Measurements from ENCODE around the gene GUCY2D.
A peak's percentile ranks its signal among the peaks of the same experiment; 100 is the strongest.

The GUCY2D gene

DNA sequence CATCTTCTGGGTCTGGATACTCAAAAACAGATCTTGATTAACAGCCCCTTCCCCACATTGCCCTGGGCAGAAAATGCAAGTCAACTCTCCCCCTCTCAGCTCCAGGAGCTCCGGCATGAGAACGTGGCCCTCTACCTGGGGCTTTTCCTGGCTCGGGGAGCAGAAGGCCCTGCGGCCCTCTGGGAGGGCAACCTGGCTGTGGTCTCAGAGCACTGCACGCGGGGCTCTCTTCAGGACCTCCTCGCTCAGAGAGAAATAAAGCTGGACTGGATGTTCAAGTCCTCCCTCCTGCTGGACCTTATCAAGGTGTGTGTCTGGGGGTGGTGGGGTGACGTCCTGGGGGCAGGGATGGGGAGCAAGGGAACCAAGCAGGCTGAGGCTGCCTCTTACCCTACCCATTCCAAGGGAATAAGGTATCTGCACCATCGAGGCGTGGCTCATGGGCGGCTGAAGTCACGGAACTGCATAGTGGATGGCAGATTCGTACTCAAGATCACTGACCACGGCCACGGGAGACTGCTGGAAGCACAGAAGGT, 9.7 kb downstream of the GUCY2D start:
- no peak overlapping the region for H3K4me3 ChIP-seq (replicated peaks; ENCODE audit: low read depth, low read length)
- TF ChIP-seq CTCF (IDR thresholded peaks at IDR 0.05; ENCODE audit: low read length, missing control alignments) = no peak
- no peak for DNase-seq (ENCODE audit: low read depth)

DNA sequence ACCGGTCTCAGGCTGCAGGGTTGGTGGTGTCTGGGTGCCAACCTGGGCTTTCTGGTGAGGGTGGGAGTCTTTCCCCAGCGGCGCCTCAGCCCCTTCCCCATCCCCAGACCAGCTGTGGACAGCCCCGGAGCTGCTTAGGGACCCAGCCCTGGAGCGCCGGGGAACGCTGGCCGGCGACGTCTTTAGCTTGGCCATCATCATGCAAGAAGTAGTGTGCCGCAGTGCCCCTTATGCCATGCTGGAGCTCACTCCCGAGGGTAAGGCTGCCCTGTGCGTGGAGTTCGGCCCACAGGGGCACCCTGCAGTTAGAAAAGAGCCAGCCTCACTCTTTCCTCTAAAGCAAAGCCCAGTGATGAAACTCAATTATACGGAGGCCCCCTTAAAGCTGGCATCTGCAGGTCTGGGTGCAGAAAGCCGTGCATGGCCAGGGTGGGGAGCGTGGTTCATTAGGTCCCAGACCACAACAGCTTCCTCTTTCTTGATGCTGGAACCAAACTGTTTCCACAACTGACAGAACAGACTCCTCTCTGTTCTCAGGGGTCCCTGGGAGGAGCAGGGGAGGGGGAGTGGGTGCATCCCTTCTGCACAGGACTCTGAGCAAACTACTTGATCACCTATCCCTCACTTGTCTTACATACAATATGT, 10.7 kb downstream of the GUCY2D start:
- no peak for TF ChIP-seq CTCF (IDR thresholded peaks at IDR 0.05; ENCODE audit: low read length, missing control alignments)
- H3K4me3 ChIP-seq (replicated peaks; ENCODE audit: low read depth, low read length) = no peak overlapping the region
- no peak for DNase-seq (ENCODE audit: low read depth)

GRCh38 chr17:8013731-8014557, 11.5 kb downstream of the GUCY2D start:
- no peak for TF ChIP-seq CTCF (IDR thresholded peaks at IDR 0.05; ENCODE audit: low read length, missing control alignments)
- no peak for DNase-seq (ENCODE audit: low read depth)
- no peak overlapping the region for H3K4me3 ChIP-seq (replicated peaks; ENCODE audit: low read depth, low read length)

DNA sequence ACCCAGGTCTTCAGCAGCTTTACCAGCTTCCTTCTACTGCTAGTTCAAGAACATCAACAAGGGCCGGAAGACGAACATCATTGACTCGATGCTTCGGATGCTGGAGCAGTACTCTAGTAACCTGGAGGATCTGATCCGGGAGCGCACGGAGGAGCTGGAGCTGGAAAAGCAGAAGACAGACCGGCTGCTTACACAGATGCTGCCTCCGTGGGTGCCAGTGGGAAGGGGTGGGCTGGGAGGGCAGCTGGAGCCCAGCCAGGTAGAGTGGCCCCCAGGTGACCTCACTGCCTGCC, 12.1 kb downstream of the GUCY2D start:
- H3K4me3 ChIP-seq (replicated peaks; ENCODE audit: low read depth, low read length) = no peak overlapping the region
- no peak for DNase-seq (ENCODE audit: low read depth)
- TF ChIP-seq CTCF (IDR thresholded peaks at IDR 0.05; ENCODE audit: low read length, missing control alignments) = no peak

GRCh38 chr17:8015236-8015956, 13.0 kb downstream of the GUCY2D start:
- DNase-seq (ENCODE audit: low read depth) = no peak
- H3K4me3 ChIP-seq (replicated peaks; ENCODE audit: low read depth, low read length) = no peak overlapping the region
- no peak for TF ChIP-seq CTCF (IDR thresholded peaks at IDR 0.05; ENCODE audit: low read length, missing control alignments)

DNA sequence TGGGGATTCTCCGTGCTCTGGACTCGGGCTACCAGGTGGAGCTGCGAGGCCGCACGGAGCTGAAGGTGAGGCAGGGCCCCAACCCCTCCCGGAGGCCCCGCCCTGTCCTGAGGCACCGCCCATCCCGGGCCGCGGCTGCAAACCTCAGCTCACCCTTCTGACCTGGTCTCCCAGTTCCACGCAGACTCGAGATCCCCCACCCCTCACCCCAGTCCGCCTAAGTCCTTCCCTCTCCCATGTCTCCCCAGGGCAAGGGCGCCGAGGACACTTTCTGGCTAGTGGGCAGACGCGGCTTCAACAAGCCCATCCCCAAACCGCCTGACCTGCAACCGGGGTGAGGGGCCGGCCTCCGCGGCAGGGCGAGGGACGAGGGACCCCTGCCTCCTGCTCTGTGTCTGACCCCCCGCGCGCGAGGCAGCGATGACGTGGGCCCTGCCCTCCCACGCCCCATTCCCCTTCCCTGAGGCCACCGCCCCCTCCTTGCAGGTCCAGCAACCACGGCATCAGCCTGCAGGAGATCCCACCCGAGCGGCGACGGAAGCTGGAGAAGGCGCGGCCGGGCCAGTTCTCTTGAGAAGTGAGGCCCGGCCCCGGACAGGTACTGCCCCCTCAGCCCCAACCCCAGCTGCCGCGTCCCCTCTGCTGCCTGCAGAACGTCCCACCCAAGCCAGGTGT, 13.7 kb downstream of the GUCY2D start:
- DNase-seq (ENCODE audit: low read depth) = no peak
- peak overlapping the region; percentile 36 for H3K4me3 ChIP-seq (replicated peaks; ENCODE audit: low read depth, low read length)
- TF ChIP-seq CTCF (IDR thresholded peaks at IDR 0.05; ENCODE audit: low read length, missing control alignments) = no peak

All from fibroblast of pulmonary artery (primary cell).